ENCODE data around the gene TGM6.

Gene TGM6

GRCh38 chr20:2364044-2364443 is 16.7 kb upstream of the TGM6 start:
- DNase-seq (ENCODE audit: low spot score): no peak

GRCh38 chr20:2365091-2365490 is 15.6 kb upstream of the TGM6 start:
- no peak for DNase-seq (ENCODE audit: low spot score)

GRCh38 chr20:2365666-2366065 is 15.0 kb upstream of the TGM6 start:
- DNase-seq (ENCODE audit: low spot score): no peak

GRCh38 chr20:2368621-2369020 is 12.1 kb upstream of the TGM6 start:
- DNase-seq (ENCODE audit: low spot score): no peak

GRCh38 chr20:2373098-2373497 is 7.6 kb upstream of the TGM6 start:
- DNase-seq (ENCODE audit: low spot score): no peak

- DNase-seq (ENCODE audit: low spot score): no peak
These were observed 6.2 kb upstream of the TGM6 start for GRCh38 chr20:2374346-2375125.

GRCh38 chr20:2378893-2379292 is 1.8 kb upstream of the TGM6 start:
- no peak for DNase-seq (ENCODE audit: low spot score)

GRCh38 chr20:2379511-2380229 is 1.0 kb upstream of the TGM6 start:
- no peak for DNase-seq (ENCODE audit: low spot score)

GRCh38 chr20:2381303-2381702 is 602 bp downstream of the TGM6 start:
- DNase-seq (ENCODE audit: low spot score): no peak

- DNase-seq (ENCODE audit: low spot score): no peak
These were observed 2.1 kb downstream of the TGM6 start for GRCh38 chr20:2382833-2383232.

- DNase-seq (ENCODE audit: low spot score): no peak
These were observed 4.3 kb downstream of the TGM6 start for GRCh38 chr20:2385026-2385425.

- no peak for DNase-seq (ENCODE audit: low spot score)
These were observed 4.8 kb downstream of the TGM6 start for GRCh38 chr20:2385496-2385895.

GRCh38 chr20:2386516-2387179 is 5.9 kb downstream of the TGM6 start:
- DNase-seq (ENCODE audit: low spot score): peak; percentile 3

GRCh38 chr20:2387180-2387577 is 6.5 kb downstream of the TGM6 start:
- peak; percentile 6 for DNase-seq (ENCODE audit: low spot score)

GRCh38 chr20:2387580-2387979 is 6.9 kb downstream of the TGM6 start:
- DNase-seq (ENCODE audit: low spot score): no peak

- DNase-seq (ENCODE audit: low spot score): no peak
These were observed 10.4 kb downstream of the TGM6 start for GRCh38 chr20:2390951-2391675.

GRCh38 chr20:2394411-2395055 is 13.8 kb downstream of the TGM6 start:
- DNase-seq (ENCODE audit: low spot score): no peak

- no peak for DNase-seq (ENCODE audit: low spot score)
These were observed 14.4 kb downstream of the TGM6 start for GRCh38 chr20:2395136-2395535.

GRCh38 chr20:2396241-2396814 is 15.6 kb downstream of the TGM6 start:
- DNase-seq (ENCODE audit: low spot score): no peak

- no peak for DNase-seq (ENCODE audit: low spot score)
These were observed 16.4 kb downstream of the TGM6 start for GRCh38 chr20:2397091-2397490.

GRCh38 chr20:2397595-2398145 is 17.0 kb downstream of the TGM6 start:
- no peak for DNase-seq (ENCODE audit: low spot score)

All from kidney tubule cell (primary cell).